AG04450 (cell line): ENCODE data around the gene PDS5A. TPM values are rescaled to one million over a fixed set of nuclear protein-coding genes. Genes with fewer than 3 reads are reported as not detected.
"Not testable (repeated sequence)": the region's sequence is repeated elsewhere in the genome, so short reads cannot be mapped to it uniquely, and the experiment has no call there.

ENCODE experiments used
- CTCF ChIA-PET: fragments of 300-600, 350-600 bp; formaldehyde crosslinking; extraction: SDS; loops from one replicate; lab custom pipeline; 2022; ENCODE audit warnings: antibody characterized with exemption, inconsistent platforms; lab: Charles Lee
- POLR2A ChIA-PET: fragments of 350-600 bp; formaldehyde crosslinking; extraction: SDS; loops from one replicate; lab custom pipeline; 2021; ENCODE audit warnings: antibody characterized with exemption, inconsistent platforms; lab: Yijun Ruan, JAX
- DNase-seq: peaks from one replicate; pipeline ENCODE4 v3.0.0-alpha.2; 2011; ENCODE audit warnings: low read depth, low spot score
- H3K27ac ChIP-seq: one replicate; pipeline ENCODE4 v1.5.1; 2012; ENCODE audit warnings: low read depth, low read length, control low read depth
- H3K27me3 ChIP-seq: one replicate; pipeline ENCODE4 v1.6.0; 2012; ENCODE audit warnings: low read length; ENCODE audit not compliant: control insufficient read depth, insufficient read depth
- H3K4me3 ChIP-seq: 2 replicates; pipeline ENCODE4 v1.5.1; 2011; ENCODE audit warnings: mild to moderate bottlenecking, low read depth, low read length, control low read depth
- H3K9me3 ChIP-seq: 2 replicates; pipeline ENCODE4 v1.5.1; 2012; ENCODE audit warnings: low read length; ENCODE audit not compliant: control insufficient read depth, insufficient read depth
- polyA plus RNA-seq: library from polyadenylated mRNA; depleted of rRNA; stranded (reverse); fragments of >200 nt; gene quantifications from 2 replicates; pipeline ENCODE4 v1.2.3, GENCODE V29; 2011
- TF ChIP-seq, protein P1 (sequence below): IDR thresholded peaks from 2 replicates; pipeline ENCODE4 v1.5.1; 2011; ENCODE audit warnings: low read depth, low read length, control low read depth, inconsistent platforms

The PDS5A gene
- polyA plus RNA-seq, 1 experiment = 49.5 TPM

DNA sequence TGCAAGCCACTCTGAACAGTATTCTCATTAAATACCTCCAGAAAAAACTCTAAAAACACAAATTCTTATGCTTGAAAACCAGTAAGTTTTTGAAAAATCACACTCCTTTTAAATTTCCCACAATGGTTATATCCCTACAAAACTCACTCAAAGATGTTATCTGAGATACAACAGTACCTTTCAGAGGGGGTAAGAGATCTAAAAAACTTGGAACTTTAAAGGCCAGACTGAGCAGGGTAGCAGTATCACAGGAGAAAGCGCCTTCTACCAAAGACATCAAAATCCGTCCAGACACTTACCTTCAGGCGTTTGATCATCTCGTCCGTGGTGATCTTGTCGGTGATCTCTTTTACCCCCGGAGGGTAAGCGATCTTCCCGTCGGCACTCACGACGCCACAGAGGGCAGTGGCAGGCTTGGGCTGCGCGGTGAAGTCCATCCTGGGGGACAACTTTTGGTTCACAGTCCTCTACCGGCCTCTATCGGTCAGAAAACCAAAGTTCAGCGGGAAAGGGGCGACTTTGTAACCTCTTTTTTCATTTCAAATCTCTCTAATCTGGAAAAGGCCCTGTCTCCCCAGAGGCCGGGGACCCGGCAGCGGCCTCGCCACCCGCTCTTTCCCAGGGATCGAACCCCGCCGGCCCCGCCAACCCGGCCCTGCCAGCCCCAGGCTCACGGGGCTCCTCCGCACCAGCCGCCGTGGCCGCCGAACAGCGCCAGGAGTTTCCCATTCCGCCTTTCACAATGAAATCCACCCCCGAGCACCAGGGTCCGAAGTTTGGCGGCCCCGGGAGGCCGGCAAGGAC is 1.4 kb downstream of the PDS5A start:
- ChIA-PET POLR2A (interaction anchor here (1.0 kb wide), 1 partner anchor 80 kb away, joined by 6 read pairs; the partner anchor contains the start of gene N4BP2), CTCF (interaction anchor here (0.5 to 2.8 kb wide), 6 partner anchors 11 to 507 kb away, joined by 3 to 23 read pairs (median 4); no protein-coding TSS in a partner anchor)
- no peaks in the 10 kb centered on the region for H3K27me3 ChIP-seq
- peak; percentile 38 for DNase-seq
- peak overlapping the region; percentile 81 for H3K27ac ChIP-seq
- H3K4me3 ChIP-seq = peak overlapping the region; percentile 78
- no peaks in the 10 kb centered on the region; the same call in 1 of the 2 replicates for H3K9me3 ChIP-seq
- TF ChIP-seq, protein P1, sequence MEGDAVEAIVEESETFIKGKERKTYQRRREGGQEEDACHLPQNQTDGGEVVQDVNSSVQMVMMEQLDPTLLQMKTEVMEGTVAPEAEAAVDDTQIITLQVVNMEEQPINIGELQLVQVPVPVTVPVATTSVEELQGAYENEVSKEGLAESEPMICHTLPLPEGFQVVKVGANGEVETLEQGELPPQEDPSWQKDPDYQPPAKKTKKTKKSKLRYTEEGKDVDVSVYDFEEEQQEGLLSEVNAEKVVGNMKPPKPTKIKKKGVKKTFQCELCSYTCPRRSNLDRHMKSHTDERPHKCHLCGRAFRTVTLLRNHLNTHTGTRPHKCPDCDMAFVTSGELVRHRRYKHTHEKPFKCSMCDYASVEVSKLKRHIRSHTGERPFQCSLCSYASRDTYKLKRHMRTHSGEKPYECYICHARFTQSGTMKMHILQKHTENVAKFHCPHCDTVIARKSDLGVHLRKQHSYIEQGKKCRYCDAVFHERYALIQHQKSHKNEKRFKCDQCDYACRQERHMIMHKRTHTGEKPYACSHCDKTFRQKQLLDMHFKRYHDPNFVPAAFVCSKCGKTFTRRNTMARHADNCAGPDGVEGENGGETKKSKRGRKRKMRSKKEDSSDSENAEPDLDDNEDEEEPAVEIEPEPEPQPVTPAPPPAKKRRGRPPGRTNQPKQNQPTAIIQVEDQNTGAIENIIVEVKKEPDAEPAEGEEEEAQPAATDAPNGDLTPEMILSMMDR = peak; percentile 95

DNA sequence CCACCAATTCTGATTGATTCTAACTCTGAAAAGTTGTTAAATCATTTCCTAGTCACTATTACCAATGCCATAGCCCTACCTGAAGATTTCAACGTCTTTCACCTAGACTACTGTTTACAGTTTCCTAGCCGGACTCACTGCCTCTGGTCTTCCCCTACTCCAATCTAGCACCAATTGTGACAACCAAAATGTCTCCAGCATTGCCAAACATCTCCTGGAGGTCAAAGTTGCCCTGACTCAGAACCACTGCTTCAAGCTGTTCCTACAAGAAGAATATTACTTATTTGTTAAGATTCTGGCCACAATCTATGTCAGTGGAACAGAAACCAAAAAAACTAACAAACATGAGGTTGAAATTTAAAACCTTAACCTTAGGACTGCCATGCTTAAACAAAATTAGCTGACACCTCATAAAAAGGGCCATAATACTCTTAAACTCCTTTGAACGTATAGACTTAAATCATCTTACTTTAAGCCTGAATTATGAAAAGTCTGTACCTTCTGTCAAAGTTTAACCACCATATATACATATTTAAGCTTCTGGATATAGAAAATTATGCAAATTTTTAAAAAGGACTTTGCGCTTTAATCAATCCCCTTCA is 2.1 kb downstream of the PDS5A start:
- POLR2A ChIA-PET = interaction anchor here (1.0 kb wide), 1 partner anchor 81 kb away, joined by 6 read pairs; the partner anchor contains the start of gene N4BP2
- H3K27ac ChIP-seq = no peak overlapping the region
- no peaks in the 10 kb centered on the region; the same call in 1 of the 2 replicates for H3K9me3 ChIP-seq

DNA sequence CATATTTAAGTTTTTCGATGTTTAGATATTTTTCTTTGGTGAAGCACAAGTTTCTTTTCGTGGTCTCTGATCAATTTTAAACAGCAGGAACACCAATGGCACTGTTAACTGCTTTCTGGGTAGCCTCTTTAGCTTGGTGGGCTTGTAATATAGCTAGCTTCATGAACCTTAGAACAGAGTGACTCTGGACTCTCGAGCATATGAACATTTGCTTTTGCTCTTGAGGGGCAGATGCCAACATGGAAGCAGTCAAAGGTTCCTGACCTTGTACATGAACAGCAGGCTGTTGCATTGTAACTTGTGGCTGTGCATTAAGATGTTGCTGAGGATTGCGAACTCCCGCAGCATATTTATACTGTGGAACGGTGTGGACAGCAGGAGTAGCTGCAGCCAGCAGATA is 4.7 kb downstream of the PDS5A start:
- ChIA-PET CTCF (interaction anchor here (0.6 kb wide), 1 partner anchor 88 kb away, joined by 3 read pairs; no protein-coding TSS in a partner anchor), POLR2A (interaction anchor here (0.7 kb wide), 1 partner anchor 446 kb away, joined by 5 read pairs; the partner anchor contains the start of gene UGDH)
- not testable (repeated sequence) for H3K27ac ChIP-seq, DNase-seq, H3K4me3 ChIP-seq, H3K27me3 ChIP-seq, H3K9me3 ChIP-seq

More for the DNA sequence above, 2.1 kb downstream of the PDS5A start:
- TF ChIP-seq, protein P1 = no peak
- Histone ChIP-seq H3K27me3 (no peaks in the 10 kb centered on the region), H3K4me3 (peak overlapping the region; percentile 78; the same call in 1 of the 2 replicates)
- peak; percentile 38 for DNase-seq
- CTCF ChIA-PET = interaction anchor here (0.5 to 2.8 kb wide), 8 partner anchors 262 to 509 kb away, joined by 3 to 23 read pairs (median 4); no protein-coding TSS in a partner anchor

DNA sequence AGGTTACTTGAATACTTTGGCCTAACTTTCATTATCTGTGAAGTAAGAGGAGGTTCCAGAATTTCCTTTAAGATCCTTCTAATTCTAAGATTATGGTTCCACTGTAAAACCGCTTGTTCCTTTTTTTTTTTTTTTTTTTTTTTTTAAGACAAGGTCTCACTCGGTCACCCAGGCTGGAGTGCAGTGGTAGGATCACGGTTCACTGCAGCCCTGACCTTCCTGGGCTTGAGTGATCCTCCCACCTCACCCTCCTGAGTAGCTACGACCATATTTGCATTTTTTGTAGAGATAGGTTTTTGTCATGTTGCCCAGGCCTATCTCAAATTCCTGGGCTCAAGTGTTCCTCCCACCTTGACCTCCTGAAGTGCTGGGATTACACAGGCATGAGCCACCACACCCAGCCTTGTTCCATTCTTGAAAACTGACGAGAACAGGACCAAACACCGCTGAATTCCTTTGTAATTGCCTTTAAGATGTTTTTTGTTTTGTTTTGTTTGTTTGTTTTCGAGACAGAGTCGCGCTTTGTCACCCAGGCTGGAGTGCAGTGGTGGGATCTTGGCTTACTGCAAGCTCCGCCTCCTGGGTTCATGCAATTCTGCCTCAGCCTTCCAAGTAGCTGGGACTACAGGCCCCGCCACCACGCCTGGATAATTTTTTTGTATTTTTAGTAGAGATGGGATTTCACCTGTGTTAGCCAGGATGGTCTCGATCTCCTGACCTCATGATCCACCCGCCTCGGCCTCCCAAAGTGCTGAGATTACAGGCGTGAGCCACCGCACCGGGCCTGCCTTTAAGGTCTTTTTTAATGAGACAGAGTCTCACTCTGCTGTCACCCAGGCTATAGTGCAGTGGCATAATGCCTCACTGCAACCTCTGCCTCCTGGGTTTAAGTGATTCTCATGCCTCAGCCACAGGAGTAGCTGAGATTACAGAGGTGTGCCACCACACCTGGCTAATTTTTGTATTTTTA is 6.8 kb downstream of the PDS5A start:
- H3K27ac ChIP-seq = no peak overlapping the region
- ChIA-PET POLR2A (no interaction called here), CTCF (interaction anchor here (0.5 to 0.6 kb wide), 3 partner anchors 18 to 113 kb away, joined by 3 to 6 read pairs (median 3); no protein-coding TSS in a partner anchor)
- H3K4me3 ChIP-seq = no peak overlapping the region
- DNase-seq = no peak
- H3K27me3 ChIP-seq = no peaks in the 10 kb centered on the region
- TF ChIP-seq, protein P1 = no peak
- no peaks in the 10 kb centered on the region for H3K9me3 ChIP-seq
